Endodermal cell (in vitro differentiated cells): ENCODE data around the gene CALD1. TPM values are rescaled to one million over a fixed set of nuclear protein-coding genes. Genes with fewer than 3 reads are reported as not detected.
A peak's percentile ranks its signal among the peaks of the same experiment; 100 is the strongest.

Experiments
- DNase-seq: peaks from one replicate; pipeline ENCODE4 v3.0.0-alpha.2; 2017
- H3K27ac ChIP-seq: 2 replicates; pipeline ENCODE4 v1.5.1; 2013; ENCODE audit warnings: mild to moderate bottlenecking, low read depth, low read length, moderate library complexity
- H3K27me3 ChIP-seq: 2 replicates; pipeline ENCODE4 v1.6.1; 2013; ENCODE audit warnings: mild to moderate bottlenecking, low read length, moderate library complexity; ENCODE audit not compliant: insufficient read depth, control insufficient read depth, poor library complexity, severe bottlenecking
- H3K36me3 ChIP-seq: 2 replicates; pipeline ENCODE4 v1.7.0; 2013; ENCODE audit warnings: mild to moderate bottlenecking, low read length, moderate library complexity; ENCODE audit not compliant: control insufficient read depth, insufficient read depth
- H3K4me1 ChIP-seq: one replicate; pipeline ENCODE4 v1.7.0; 2013; ENCODE audit warnings: low read length; ENCODE audit not compliant: control insufficient read depth, insufficient read depth
- H3K4me3 ChIP-seq: 2 replicates; pipeline ENCODE4 v1.5.1; 2013; ENCODE audit warnings: mild to moderate bottlenecking, low read length, moderate library complexity
- H3K9ac ChIP-seq: 2 replicates; pipeline ENCODE4 v1.6.1; 2013; ENCODE audit warnings: mild to moderate bottlenecking, low read length, moderate library complexity; ENCODE audit not compliant: poor library complexity, severe bottlenecking; ENCODE audit errors: extremely low read depth
- H3K9me3 ChIP-seq: 2 replicates; pipeline ENCODE4 v1.6.1; 2013; ENCODE audit warnings: mild to moderate bottlenecking, low read length, moderate library complexity; ENCODE audit not compliant: control insufficient read depth
- H3K27ac Mint-ChIP-seq: 2 replicates; pipeline ENCODE4 v1.8.0; 2020; ENCODE audit warnings: mixed read lengths
- H3K27me3 Mint-ChIP-seq: 2 replicates; pipeline ENCODE4 v1.8.0; 2021; ENCODE audit warnings: mild to moderate bottlenecking, mixed read lengths; ENCODE audit not compliant: insufficient read depth
- H3K36me3 Mint-ChIP-seq: 2 replicates; pipeline ENCODE4 v1.8.0; 2020; ENCODE audit warnings: low read depth, mixed read lengths
- H3K4me1 Mint-ChIP-seq: 2 replicates; pipeline ENCODE4 v1.8.0; 2020; ENCODE audit warnings: mixed read lengths
- H3K4me3 Mint-ChIP-seq: 2 replicates; pipeline ENCODE4 v1.8.0; 2020; ENCODE audit warnings: mild to moderate bottlenecking, moderate library complexity, mixed read lengths
- H3K9me3 Mint-ChIP-seq: 2 replicates; pipeline ENCODE4 v1.8.0; 2020; ENCODE audit warnings: mild to moderate bottlenecking, mixed read lengths
- WGBS, 2 experiments: methylation state at CpG; one replicate each; pipeline versions ENCODE4 v1.1.5 to v1.1.7; 2013; ENCODE audit warnings: missing lambda C conversion rate in 2 of 2, mixed read lengths in 1 of 2; ENCODE audit not compliant: insufficient coverage in 1 of 2, insufficient read length in 1 of 2; 5-methylcytosine and 5-hydroxymethylcytosine counted together
- total RNA-seq, 2 donors: library from RNA; stranded (reverse); fragmentation: NEBNext Ultra II Directional in 1 of 2; extraction: Animal tissue kit (Norgen Biotek cat#: 25700) in 1 of 2; gene quantifications; 2 replicates in 1 of 2; 3 replicates in 1 of 2; pipeline ENCODE4 v1.2.1, GENCODE V29; 2021
- TF ChIP-seq, protein P1 (sequence below): fragments of 200-600 bp; sonication (generic); conservative IDR thresholded peaks from 2 replicates; pipeline ENCODE4 v1.5.0; 2021; ENCODE audit warnings: antibody characterized with exemption, mild to moderate bottlenecking

CALD1 gene
- total RNA-seq, 2 donors from 2014 or later: 111 to 132 TPM

DNA sequence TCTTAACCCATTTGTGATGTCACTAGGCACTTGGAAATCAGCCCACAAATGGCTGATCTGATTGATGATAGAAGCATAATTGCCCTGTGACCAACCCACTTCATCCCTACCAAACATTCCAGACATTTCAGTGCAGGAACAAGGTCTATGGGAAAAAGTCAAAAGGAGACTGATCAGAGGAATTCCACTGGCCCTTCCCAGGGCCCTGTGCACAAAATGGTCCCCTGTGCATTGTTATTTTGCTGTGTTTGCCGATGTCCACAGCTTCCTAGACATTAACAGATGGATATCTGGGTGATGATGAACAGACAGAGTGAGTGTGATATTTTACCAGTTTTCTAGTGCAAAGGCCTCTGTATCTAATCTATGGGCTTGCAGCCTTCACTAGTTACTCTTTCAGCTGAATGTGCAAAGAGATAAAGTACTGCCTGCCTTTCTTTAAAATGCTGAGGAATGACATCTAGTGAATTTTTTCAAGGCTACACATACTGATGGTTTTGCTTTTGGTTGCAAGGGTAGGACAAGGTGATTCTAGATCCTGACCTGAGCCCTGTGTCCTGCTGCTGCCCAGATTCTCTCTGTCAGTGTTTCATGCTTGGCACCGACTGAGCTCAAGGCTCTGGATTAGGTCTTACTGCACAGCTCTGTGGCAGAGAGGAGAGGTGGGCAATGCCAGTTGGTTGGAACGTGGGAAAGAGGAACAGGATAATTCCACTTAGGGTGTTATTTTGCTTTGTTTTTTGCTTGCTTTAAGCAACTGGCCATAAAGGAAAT is 55.4 kb downstream of the CALD1 start:
- no peak overlapping the region for H3K9ac ChIP-seq
- no peak overlapping the region for H3K4me3 ChIP-seq
- no peaks in the 10 kb centered on the region for H3K4me1 ChIP-seq
- H3K36me3 ChIP-seq: no peaks in the 10 kb centered on the region
- H3K27ac Mint-ChIP-seq: peak overlapping the region; percentile 46
- H3K4me3 Mint-ChIP-seq: no peak overlapping the region
- H3K9me3 ChIP-seq: no peaks in the 10 kb centered on the region
- H3K9me3 Mint-ChIP-seq: no peaks in the 10 kb centered on the region
- H3K27me3 Mint-ChIP-seq: peaks cover 9% of the 10 kb centered on the region
- no peaks in the 10 kb centered on the region for H3K36me3 Mint-ChIP-seq
- TF ChIP-seq, protein P1, sequence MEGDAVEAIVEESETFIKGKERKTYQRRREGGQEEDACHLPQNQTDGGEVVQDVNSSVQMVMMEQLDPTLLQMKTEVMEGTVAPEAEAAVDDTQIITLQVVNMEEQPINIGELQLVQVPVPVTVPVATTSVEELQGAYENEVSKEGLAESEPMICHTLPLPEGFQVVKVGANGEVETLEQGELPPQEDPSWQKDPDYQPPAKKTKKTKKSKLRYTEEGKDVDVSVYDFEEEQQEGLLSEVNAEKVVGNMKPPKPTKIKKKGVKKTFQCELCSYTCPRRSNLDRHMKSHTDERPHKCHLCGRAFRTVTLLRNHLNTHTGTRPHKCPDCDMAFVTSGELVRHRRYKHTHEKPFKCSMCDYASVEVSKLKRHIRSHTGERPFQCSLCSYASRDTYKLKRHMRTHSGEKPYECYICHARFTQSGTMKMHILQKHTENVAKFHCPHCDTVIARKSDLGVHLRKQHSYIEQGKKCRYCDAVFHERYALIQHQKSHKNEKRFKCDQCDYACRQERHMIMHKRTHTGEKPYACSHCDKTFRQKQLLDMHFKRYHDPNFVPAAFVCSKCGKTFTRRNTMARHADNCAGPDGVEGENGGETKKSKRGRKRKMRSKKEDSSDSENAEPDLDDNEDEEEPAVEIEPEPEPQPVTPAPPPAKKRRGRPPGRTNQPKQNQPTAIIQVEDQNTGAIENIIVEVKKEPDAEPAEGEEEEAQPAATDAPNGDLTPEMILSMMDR: no peak
- H3K4me1 Mint-ChIP-seq: no peaks in the 10 kb centered on the region
- no peak for DNase-seq
- H3K27me3 ChIP-seq: no peaks in the 10 kb centered on the region
- peak overlapping the region; percentile 40 for H3K27ac ChIP-seq
- WGBS, 2 experiments: 85 to 91% methylated on average over 2 to 3 of the region's 3 CpGs

DNA sequence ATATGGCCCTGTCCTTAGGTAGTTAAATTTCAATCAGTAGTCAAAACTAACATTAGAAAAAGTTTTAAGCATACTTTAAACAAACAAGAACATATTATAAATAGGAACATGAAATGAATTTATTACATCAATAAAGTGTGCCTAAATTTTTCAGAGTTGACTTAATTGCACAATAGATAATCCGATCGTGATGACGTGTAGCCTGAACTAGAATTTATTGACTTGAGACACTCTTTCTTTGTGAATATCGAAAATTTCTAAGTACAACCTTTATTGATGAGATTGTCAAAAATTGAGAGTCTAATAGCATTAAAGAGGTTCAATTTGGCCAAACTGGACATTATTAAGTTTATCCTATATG is 56.0 kb downstream of the CALD1 start:
- Mint-ChIP-seq H3K27ac (no peak overlapping the region), H3K9me3 (no peaks in the 10 kb centered on the region), H3K36me3 (no peaks in the 10 kb centered on the region), H3K27me3 (peaks cover 15% of the 10 kb centered on the region), H3K4me1 (no peaks in the 10 kb centered on the region), H3K4me3 (no peak overlapping the region)
- no peaks in the 10 kb centered on the region for H3K9me3 ChIP-seq
- peaks cover 5% of the 10 kb centered on the region for H3K27me3 ChIP-seq
- H3K27ac ChIP-seq: no peak overlapping the region
- TF ChIP-seq, protein P1: no peak
- H3K9ac ChIP-seq: no peak overlapping the region
- no peaks in the 10 kb centered on the region for H3K4me1 ChIP-seq
- no peak for DNase-seq
- H3K4me3 ChIP-seq: no peak overlapping the region
- H3K36me3 ChIP-seq: no peaks in the 10 kb centered on the region
- WGBS, 2 experiments: 96 to 97% methylated on average over 4 of the region's 4 CpGs

DNA sequence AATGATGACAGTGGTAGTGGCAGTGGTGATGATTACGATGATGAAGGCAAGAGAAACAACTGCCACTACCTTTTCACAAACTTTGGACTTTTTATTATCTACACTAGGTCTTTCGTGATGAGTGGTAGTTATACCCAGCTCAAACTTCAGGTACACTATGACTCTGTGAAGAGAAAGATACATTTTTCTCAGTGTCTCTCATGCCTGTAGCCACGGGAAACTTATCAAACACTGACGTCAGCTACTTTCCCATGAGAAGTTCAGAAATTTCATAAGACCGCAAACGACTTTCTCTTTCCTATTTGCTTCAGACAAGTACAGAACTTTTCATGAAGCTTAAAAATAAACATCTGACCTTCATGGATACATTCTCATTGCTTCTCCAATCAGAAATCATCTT is 57.0 kb downstream of the CALD1 start:
- WGBS, 2 experiments: 95 to 99% methylated on average over 5 of the region's 6 CpGs
- Mint-ChIP-seq H3K27me3 (peaks cover 23% of the 10 kb centered on the region), H3K27ac (no peak overlapping the region), H3K9me3 (peaks cover under 1% of the 10 kb centered on the region), H3K4me3 (no peak overlapping the region), H3K36me3 (peaks cover 2% of the 10 kb centered on the region), H3K4me1 (no peaks in the 10 kb centered on the region)
- Histone ChIP-seq H3K4me3 (no peak overlapping the region), H3K9me3 (peaks cover 3% of the 10 kb centered on the region), H3K27me3 (peaks cover 9% of the 10 kb centered on the region), H3K4me1 (no peaks in the 10 kb centered on the region), H3K9ac (no peak overlapping the region), H3K27ac (no peak overlapping the region), H3K36me3 (peaks cover 2% of the 10 kb centered on the region)
- TF ChIP-seq, protein P1: no peak
- DNase-seq: no peak
